HG02885 (cell line): ENCODE results near the gene RBP3.
"Not testable (repeated sequence)": the region's sequence is repeated elsewhere in the genome, so short reads cannot be mapped to it uniquely, and the experiment has no call there.

Source experiments
- ATAC-seq: cut with Tn5 transposase; IDR thresholded peaks from one replicate; pipeline ENCODE4 v1.9.1; 2021; ENCODE audit warnings: mild to moderate bottlenecking; ENCODE audit not compliant: unreplicated experiment, poor library complexity

RBP3 gene

DNA sequence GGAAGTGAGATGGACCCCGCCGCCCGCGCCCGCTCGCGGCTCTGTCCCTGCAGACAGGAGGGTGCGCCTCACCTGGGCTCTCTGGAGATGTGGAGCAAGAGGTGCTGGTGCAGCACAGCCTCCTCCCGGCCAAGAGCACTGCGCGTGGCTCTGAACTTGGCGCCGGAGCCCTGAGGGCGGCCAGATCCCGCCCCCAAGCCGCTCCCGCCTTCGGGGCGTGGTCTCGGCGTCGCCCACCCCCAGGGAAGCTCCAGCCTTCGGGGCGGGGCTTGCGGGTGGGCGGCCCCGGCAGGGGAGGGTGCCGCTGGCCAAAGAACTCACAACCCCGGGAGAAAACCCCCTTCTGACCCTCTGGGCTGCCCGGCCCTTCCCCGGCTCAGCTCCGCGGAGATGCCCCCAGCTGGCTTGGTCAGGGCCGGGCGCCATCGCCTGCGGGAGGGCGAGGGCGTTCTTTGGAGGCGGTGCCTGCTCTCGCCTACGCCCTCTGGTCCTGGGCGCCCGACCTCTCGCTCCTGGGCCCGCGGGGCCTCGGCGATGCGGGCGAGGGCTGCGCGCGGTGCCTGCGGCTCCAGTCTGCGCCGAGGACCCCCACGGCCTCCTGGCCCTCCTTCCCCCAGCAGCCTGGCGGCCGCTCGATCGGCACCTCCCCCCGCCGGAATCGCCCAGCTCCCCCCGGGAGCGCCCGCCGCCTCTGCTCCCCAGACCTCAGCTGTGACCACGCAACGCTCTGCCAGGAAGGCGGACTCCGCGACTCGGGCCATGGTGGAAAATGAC lies 36.2 kb downstream of the RBP3 start, which contains the start of gene ZNF488:
TSS of gene ZNF488 (minus strand) at position 146 of the 774 bp plus-strand sequence. CDS start 15,464 bp downstream, outside the sequence.
- peak; percentile 94 for ATAC-seq

DNA sequence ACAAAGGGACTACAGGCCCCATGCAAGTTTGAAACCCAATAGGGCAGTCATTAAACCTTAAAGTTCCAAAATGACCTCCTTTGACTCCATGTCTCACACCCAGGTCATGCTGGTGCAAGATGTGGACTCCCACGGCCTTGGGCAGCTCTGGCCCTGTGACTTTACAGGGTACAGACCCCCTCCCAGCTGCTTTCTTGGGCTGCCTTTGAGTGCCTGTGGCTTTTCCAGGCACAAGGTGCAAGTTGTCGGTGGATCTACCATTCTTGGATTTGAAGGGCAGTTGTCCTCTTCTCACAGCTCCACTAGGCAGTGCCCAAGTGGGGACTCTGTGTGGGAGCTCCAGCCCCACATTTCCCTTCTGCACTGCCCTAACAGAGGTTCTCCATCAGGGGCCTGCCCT lies 37.9 kb downstream of the RBP3 start:
- not testable (repeated sequence) for ATAC-seq

DNA sequence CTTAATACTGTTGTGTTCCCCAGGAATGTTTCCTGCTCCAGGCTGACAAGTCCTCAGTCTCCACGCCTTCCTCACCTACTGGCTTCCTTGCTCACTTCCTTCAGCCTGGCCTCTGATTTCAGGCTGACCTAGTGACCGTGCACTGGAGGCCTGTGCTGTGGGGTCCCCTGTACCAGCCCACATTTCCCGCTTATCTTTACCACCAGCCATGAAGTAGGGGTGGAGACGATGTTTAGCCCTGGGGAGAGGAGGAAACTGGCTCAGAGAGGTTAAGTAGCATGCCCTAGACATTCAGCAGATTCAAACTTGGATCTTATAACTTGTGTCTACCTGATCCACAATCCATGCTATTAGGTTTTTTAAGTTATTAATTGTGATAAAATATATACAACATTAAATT lies 40.7 kb downstream of the RBP3 start:
- no peak for ATAC-seq

DNA sequence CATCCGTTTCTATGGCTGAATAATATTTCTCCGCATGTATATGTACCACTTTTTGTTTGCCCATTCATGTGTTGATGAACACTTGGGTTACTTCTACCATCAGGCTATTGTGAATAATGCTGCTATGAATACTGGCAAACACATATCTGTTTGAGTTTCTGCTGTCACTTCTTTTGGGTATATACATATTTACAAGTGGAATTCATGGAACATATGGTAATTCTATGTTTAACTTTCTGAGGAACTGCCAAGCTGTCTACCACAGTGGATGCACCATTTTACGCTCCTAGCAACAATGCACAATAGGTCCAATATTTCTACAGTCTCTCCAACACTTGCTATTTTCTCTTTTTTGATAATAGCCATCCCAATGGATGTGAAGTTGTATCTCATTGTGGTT lies 41.5 kb downstream of the RBP3 start:
- no peak for ATAC-seq

DNA sequence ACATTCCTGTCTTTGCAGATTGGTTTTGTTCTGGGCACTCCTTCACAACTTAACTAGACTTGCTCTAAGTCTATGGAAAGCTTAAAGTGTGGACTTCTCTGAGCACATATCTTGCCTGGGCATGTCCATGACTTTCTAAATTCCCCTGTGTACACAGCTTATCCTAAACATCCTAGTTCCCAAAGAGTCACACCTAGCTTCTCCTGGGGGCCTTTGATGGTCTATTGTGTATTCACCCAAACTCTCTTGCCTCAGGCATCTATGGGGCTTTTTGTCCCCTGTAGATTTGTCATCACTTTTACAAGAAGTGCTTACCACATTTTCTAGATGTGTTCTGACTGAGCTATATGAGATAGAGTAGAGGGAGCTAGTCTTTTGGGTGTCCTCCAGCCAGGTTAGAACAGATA lies 48.2 kb downstream of the RBP3 start:
- ATAC-seq: no peak

DNA sequence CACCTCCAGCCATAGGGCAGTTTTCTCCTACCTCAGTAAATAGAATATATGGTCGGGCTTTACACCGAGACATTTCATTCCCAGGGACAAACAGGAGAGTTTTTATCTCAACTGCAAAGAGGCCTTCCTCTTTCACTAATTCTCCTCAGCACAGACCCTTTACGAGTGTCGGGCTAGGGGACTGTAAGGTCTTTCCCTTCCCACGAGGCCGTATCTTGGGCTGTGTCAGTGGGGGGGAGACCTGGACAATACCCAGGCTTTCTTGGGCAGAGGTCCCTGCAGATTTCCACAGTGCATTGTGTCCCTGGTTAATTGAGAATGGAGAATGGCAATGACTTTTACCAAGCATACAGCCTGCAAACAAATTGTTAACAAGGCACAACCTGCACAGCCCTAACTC lies 49.1 kb downstream of the RBP3 start:
- no peak for ATAC-seq

DNA sequence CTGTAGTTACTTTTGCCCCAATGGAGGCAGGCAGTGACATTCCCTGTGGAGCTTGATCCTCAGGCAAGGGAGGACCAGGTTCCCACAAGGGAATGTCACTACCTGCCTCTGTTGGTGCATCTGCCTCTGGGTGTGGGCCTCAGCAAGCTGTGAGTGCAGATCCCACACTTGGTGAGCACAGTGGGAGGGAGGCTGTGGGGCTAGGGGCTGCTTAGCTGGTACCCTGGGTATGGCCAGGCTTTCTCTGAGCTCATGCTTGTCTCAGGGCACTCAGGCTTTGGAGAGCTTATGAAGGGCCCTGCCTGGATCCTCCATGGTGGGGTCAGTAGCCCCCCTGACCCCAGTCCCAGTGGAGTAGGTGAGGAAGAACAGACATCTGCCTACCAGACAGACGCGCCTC lies 52.1 kb downstream of the RBP3 start:
- no peak for ATAC-seq

DNA sequence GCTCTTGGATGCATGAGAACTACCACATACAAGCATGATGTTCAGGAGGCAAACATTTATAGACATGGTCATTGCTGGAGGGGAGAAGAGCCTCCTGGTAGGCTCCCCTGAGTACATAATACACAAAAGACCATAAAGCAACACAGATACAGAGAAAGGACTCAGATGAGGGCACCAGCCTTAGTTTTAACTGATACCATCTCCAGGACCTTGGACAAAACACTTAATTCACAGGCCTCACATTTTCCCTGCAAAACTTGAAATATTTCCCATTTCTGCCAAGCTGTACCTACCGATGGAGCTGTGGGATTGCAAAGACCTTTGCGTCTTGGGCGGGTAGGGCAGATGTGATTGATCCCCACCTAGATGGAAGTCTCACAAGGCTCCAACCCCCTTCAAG lies 52.6 kb downstream of the RBP3 start:
- ATAC-seq: no peak

DNA sequence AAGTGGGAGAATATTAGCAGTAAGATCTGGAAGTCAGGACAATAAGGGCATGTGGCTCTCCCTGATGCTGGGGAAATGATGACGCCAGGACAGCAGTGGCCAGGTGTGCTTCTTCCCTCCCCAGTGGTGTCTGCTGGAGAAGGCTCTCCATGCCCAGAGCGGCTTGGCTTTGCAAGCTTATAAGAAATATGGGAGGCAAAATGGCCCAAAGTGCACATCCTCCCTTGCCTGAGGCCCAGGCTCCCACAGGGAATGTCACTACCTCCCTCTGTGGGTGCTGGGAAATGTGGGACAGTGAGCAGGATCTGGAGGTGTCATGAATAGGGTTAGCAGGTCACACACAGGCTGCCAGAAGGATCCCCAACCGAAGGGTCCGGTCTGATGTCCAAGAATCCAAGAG lies 53.0 kb downstream of the RBP3 start:
- ATAC-seq: no peak

DNA sequence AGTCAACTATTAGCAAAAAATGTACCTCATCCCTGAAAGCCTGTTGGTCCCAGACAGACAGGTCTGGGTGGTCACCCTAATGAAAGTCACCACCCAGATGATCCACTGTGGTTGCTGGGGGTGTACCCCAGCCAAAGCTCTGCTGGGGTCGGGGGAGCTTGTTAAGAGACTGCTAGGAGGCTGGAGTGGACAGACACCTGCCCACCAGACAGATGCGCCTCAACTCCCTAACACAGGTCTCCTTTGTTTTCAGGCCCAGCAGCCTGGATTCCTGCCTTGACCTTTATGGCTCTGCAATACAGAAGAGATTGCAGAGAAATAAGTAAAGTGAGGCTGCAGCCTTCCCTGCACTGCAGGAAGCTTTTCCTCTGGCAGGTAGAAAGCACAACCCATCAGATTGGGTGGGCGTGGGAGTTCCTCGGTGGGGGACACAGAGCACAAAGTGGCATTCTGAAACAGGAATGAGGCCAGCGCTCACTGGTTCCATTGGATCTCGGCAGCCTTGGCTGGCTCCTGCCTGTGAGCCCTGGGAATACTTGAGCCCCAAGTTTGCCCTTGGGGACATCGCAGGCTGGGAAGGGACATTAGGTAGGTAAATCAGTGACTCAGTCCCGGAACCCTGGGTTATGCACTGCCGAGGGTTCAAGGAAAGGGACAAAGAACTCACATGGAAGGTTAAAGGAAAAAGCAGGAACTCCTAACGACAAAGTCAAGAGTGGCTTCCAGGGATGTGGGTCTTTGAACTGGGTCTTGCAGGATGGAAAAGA lies 53.9 kb downstream of the RBP3 start:
- no peak for ATAC-seq

DNA sequence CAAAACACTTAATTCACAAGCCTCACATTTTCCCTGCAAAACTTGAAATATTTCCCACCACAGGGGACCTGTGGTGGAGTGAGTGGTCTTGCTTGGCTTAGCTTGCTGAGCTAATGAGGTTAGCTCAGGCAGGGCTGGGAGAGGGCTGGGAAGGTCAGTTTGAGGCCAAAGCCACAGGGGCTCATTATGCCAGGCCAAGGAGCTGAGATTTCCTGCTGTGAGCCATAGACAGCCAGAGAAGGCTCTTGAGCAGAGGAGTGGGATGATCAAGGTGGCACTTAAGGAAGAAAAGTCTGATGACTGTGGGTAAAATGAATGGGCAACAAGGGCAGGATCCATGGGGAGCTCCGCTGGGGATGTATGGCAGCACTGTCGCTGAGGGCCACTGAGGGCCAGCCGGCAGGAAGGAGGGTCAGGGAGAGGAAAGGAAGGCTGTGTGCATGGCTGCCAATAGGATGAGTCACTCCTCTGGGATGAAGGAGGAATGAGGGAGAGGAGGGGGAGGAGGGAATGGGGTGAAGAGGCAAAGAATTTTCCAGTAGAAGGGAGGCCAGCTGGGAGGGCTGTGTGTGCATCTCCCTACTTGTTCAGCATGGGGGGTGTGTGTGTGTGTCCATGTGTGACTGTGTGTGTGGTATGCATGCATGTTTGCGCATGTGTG lies 54.6 kb downstream of the RBP3 start:
- ATAC-seq: no peak

DNA sequence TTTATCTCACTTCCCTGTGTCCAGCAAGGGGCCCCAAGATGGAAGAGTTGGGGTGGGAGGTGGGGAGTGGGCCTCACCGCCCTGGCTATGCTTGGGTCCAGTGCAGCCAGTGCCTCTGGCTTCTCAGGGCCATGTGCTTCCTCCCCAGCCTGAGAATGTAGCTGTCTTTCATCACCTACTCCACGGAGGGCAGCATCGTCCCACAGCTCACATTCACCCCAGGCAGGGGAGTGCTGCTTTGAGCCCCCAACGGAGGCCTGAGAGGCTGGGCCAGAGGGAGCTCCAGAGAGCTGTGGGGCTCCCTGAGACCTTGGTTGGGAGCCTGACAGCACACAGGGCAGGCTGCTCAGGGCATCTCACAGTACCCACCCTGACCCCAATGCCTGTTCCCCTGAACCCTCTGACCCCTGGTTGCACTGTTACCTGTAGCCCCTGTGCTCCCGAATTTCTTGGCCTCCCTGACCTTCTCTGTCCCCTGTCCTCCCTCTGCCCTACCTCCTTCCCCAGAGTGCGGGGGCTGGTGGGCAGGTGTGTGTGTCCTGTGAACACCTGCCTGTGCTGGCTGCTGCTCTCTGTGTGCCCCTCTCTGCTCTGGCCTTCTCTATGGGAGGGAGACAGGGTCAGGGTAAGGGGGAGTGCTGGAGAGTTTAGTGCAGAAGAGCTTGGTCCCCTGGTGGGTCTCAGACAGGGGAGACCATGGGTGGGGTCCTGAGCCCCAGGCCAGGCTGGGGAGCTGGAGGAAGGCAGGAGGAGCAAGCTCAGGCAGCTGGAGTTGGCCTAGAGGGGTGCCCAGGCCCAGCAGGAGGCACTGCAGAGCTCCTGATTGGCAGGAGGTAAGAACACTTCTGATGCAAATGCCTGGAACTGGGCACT lies 55.5 kb downstream of the RBP3 start:
- ATAC-seq: no peak

DNA sequence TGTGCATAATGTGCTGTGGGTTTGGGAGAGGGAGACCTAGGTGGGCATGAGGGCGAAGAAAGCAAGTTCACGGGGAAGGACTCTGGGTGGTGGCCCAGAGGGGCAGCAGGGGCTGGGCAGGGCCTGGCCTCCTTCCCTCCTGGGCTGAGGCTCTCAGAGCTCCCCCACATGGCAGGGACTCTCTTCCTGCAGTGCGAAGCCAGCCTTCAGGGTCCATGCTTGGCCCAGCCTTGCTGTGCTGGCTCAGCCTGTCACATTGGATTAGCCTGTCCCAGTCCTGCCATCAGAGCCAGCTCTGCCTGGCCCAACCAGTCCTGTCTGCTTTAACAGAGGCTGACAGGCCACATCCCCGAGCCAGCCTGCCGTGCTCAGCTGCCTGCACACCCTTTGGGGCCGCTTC lies 56.3 kb downstream of the RBP3 start:
- ATAC-seq: no peak

DNA sequence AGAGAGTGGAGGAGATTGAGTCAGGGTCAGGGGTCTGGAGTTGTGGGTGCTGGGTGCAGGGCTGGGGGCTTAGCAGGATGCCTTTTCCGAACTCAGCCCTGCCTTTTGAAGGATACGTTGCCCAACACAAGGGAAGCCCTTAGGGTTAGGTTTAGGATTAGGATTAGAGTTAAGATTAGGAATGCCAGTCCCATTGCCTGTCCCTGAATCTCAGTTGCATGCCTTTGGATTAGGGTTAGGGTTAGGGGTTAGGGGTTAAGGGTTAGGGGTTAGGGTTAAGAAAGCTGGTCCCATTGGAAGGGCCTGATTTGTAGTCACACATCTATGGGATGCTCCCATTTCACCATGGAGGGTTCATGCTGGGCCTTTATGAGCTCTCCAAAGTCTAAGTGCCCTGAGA lies 56.8 kb downstream of the RBP3 start:
- no peak for ATAC-seq

DNA sequence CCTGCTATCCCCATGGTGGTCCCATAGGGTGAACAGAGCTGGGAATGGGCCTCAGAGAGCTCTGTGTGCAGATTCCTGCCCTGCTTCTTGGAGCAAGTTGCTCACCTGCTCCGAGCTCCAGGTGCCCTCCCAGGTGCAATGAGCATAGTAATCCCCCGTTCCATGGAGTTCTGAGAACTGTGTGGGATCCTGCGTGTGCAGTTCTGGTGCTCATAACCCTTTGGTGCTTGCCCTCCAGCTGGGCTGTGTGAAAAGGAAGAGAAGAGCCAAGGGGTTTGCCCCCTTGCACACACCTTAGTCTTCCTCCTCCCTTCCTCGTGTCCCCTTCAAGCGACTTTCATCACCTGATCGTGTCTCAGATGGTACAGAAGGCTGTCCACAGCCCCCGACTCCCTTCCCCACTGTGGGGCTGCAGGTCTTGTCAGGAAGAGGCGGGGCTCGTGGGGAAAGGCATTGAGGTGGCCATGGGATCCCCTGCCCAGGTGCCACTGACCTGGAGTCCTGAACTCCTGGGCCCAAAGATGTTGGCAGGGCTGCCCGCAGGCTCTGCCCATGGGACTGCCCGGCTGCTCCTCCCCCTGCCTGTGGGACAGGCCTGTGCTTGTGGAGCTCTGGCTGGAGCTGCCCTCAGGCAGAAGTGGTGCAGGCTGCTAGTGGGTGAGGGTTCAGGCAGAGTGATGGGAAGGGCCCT lies 57.8 kb downstream of the RBP3 start:
- no peak for ATAC-seq

DNA sequence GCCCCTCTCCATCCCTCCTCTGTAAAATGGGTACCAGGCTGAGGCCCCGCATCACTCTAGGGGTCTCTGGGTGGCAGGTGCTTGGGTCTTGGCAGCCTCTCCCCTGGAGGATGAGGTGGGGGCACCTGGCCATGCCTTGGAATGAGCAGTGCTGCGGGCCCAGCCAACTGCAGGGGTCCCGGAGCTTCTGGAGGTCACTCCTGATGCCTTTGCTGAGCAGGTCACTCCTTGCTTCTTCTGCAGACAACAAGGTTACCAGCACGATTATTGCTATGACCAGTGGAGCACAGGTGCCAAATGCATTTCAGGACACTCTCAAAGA lies 58.3 kb downstream of the RBP3 start:
- ATAC-seq: no peak

DNA sequence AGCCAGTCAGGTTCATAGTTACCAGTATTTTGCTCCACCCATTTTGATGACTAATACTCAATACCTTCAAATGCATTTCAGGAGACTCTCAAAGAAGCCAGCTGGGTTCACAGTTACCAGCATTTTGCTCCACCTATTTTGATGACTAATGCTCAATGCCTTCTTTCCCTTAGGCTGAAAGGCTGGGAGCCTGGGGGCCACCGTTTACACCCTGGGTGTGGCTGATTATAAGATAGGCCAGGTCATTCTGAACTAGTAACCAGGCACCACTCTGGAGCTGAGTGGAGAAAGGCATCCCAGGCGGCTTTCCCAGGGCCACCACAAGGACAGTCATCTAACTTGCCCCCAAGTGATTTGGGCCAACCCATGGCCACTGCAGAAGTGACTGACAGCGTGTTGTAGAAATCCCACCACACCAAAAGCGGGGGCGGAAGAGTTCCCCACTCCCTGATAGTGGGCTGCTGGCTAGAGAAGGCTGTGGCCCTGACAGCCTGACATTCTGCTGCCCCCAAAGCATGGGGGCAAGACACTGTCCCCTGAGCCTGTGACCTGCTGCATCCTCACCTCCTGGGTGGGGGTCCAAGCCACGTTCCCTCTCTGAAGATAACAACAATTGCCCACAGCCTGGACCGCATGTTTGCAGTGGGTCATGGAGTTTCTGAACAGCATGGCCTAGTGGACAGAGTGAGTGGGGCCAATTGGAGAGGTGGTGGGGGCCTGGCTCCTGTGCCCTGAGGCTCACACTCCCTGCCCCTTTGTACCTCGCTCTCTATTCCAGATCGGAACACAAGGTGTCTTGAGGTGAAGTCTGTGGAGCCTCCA lies 58.9 kb downstream of the RBP3 start:
- ATAC-seq: no peak
